Activated T-cell treated with anti-CD3 and anti-CD28 coated beads for 24 hours (primary cell): Measurements from ENCODE around the gene KLF15.

ENCODE experiments used
- DNase-seq: peaks from one replicate; pipeline ENCODE4 v3.0.0-alpha.2; 2020; ENCODE audit warnings: low read depth

Gene KLF15

GRCh38 chr3:126389112-126389793, 32.0 kb upstream of the KLF15 start:
- peak; percentile 6 for DNase-seq

DNA sequence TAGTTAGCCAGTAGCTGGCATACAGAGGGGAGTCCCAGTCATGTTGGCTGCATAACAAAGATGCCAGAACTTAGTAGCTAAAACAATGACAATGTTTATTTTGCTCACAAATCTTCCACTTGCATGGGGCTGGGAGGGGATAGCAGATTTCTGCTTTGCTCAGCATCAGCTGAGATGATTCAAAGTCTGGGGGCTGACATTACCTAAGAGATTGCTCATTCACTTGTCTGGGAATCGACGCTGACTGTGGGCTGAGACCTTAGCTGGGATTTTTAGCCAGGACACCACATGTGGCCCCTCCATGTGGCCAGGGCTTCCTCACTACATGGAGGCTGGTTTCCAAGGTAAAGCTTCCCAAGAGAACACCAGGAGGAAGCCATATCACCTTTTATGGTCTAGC, 24.8 kb upstream of the KLF15 start:
- no peak for DNase-seq

- no peak for DNase-seq
Observed at GRCh38 chr3:126380011-126380768, 23.0 kb upstream of the KLF15 start.

GRCh38 chr3:126378341-126378751, 21.1 kb upstream of the KLF15 start:
- DNase-seq: no peak

DNA sequence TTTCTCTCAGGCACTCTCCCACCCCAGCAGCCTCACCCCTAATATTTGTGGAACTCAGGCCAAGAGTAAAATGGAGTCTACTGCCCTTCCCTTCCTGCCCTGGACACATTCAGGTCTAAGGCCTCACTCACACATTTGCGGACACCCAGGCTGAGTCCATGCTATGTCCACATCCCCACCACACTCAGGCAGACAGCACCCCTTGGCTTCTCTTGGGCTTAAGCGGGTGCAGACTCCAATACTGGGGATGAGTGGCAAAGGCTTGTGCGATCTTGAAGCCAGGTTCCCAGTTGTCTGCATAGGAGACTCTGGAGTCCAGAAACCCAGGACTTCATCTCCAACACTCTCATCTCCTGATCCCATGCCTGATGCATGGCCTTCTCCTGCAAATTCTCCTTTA, 20.0 kb upstream of the KLF15 start:
- no peak for DNase-seq

DNA sequence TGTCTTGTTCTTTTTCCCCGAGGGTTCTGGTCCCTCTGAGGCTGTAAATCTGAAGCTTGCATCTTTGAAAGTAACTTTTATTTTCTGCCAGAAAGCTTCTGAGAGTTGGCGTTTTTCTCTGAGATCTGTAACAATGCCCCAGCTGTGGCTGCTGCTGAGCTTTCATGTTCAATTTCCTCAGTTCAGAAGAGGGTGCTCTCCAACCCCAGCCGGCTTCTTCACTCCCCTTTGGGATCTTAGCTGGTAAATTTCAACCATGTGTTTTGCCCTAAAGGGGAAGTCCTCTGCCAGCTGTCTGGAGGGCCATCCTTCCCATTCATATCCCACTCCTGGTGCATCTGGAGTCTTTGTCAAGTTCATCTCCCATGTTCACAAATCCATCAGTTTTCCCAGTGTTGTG, 19.2 kb upstream of the KLF15 start:
- no peak for DNase-seq

DNA sequence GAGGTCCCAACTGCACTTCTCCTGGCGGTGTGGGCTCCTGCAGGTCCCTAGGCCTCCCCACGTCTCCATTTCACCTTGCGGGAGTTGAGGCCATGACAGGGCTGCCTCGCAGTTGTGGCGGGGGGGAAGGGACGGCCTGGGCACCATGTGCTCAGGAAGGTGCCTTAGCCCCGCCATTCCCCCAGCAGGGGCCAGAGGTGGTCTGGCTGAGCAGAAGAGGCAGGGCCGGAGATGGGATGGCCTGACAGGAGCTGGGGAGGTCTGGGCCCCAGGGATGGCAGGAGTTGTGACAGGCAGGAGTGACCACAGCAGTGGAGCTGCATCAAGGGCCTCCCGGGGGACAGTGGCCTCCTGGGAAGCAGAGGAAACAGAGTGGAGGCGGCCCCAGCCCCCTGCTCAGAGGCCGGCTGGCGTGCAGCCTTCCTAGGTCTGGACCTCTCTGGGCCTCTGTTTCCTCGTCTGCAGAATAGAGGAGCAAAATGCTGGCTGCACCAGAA, 18.7 kb upstream of the KLF15 start:
- no peak for DNase-seq

DNA sequence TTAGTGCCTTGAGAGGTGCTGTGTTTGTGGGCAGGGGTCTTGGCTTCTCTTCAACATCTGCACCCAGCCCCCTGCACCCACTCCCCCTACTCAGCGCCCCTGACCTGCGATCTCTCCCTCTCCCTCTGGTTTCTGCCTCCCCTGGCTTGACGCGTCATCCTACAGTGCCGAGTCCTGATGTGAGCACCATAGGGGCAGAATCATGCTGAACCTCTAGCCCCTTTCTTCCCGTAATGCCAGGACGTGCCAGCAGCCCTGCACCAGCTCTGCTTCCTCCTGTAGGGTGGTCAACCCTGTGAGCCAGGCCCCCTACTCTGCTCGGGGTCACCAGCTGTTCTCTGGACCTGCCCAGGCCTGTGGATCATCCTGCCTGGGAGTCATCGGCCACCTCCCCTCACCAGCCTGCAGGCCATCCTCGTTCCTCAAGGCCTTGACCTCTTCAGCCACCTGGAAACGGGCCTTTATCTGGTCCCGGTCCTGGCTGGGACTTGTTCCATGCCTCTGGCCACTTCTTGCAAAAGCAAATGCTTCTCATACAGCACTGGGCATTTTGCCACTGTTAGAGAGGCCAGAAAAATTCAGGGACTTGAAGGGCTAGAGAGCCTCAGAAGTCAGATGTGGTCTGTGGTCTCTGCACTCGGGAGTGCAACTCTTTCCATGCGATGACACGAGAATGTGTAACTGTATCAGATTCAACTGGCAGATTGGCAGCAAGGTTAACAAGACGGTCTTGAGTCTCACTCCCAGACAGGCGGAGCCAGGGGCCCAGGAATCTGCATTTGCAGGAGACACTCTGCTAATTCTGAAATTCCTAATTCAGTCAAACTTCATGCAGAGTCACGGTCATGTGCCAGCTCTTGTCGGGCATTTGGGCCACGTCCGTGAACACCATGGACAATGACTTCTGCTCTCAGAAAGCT, 16.7 kb upstream of the KLF15 start:
- no peak for DNase-seq

- no peak for DNase-seq
Observed at GRCh38 chr3:126373146-126373613, 16.0 kb upstream of the KLF15 start.

GRCh38 chr3:126372413-126373145, 15.4 kb upstream of the KLF15 start:
- no peak for DNase-seq

- DNase-seq: no peak
Observed at GRCh38 chr3:126371096-126371705, 14.0 kb upstream of the KLF15 start.

GRCh38 chr3:126370606-126371005, 13.4 kb upstream of the KLF15 start:
- DNase-seq: no peak

GRCh38 chr3:126370055-126370454, 12.8 kb upstream of the KLF15 start:
- no peak for DNase-seq

GRCh38 chr3:126369490-126369889, 12.3 kb upstream of the KLF15 start:
- no peak for DNase-seq

- DNase-seq: no peak
Observed at GRCh38 chr3:126367316-126367805, 10.2 kb upstream of the KLF15 start.

DNA sequence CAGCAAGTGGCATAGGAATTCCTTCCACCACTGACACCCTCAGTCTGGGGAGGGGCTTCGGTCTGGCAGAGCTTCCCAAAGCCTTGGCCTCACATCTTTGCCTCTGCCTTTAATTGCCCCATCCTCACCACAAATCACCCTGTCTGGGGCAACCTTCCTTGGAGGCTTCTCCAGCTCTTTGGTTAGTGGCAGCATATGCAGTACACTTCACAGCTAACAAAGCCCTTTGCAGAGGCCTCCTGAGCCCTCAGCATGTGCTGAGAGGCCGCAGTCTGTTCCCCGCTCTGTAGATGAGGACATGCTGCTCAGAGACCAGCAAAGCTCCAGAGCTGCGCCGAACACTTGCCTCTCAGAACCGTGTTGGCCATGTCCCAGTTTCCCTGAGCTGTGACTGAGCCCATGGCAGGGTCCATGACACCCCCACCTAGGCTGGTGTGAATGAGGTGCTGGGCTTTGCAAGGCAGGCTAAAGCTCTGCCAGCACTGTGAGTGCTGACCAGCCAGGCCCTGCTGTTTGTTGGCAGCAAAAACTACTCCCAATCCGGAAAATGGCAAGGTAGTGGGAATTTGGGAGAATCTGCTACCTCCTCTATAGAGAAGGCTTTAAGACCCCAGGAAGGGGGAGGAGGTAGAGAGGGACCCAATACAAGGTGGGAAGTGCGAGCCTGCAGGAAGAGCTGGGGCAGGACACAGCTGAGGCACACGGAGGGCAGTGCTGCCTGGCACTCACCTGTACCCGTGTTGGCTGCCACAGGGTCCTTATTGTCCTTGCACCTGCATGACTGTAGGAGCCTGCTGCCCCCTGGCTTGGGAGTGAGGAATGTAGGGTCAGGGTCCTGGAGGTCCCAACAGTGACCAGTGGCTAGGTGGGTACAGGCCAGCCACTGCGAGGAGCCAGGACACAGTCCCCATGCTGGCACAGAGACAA, 8.4 kb upstream of the KLF15 start:
- no peak for DNase-seq

DNA sequence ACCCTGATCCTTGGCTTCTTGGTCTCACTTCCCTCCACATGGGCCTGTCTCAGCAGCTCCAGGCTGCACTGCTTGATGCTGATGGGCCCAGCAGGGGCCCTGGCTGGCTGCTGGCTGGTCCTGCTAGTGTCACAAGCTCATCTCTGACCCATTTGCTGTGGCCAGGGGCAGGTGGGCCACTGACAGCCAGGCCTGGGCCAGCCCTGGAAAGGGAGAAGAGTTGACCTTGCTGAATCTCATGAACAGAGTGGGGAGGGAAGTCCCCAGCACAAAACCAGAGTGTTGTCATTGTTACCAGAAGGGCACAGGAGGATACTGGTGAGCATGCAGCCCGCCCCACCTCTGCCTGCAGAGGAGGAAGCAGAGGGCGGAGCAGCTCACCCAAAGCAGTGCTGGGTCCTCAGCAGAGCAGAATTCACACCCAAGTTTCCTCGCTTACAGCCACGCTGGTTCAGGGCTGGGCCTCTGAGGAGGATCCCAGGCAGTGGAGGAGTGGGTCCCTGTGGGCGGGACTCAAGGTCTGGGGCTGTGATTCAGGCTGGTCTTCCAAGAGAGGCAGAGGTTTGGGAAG, 7.6 kb upstream of the KLF15 start:
- DNase-seq: no peak

GRCh38 chr3:126364130-126364695, 7.0 kb upstream of the KLF15 start:
- DNase-seq: no peak

DNA sequence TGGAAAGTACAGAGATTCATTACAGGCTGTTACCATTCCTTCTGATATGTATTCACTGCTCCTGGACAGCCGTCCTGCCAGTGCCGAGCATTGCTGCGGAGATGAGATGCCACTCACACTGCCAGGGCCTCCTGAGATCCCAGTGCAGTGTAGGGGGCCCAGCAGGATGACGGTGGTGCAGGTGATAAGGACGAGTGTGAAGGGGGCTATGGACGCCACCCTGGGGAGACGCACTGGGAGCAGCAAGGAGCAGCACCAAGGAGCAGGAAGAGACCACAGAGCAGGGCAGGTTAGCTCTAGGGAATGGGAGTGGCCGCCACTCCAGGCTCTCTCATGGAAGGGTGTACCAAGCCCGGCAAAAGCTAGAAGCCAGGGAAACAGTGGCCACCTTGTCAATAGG, 4.0 kb upstream of the KLF15 start:
- no peak for DNase-seq
